ENCODE data around the gene MYO16. TPM values are rescaled to one million over a fixed set of nuclear protein-coding genes. Genes with fewer than 3 reads are reported as not detected.

The MYO16 gene
- total and polyA plus RNA-seq, 2 donors (not counting 1 experiment from before 2014, with no cell fraction given), result under 0.01 to 0.01 TPM

DNA sequence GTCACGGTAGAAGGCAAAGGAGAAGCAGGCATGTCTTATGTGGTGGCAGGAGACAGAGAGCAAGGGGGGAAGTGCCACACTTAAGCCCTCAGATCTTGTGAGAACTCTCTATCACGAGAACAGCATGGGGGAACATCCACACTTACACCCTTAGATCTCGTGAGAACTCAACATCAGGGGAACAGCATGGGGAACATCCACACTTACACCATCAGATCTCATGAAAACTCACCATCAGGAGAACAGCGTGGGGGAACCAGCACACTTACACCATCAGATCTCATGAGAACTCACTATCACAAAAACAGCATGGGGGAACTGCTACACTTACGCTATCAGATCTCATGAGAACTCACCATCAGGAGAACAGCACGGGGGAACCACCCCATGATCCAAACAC is 445.0 kb downstream of the MYO16 start:
- no peak overlapping the region for H3K9ac ChIP-seq (ENCODE audit: insufficient read depth, low read length)

DNA sequence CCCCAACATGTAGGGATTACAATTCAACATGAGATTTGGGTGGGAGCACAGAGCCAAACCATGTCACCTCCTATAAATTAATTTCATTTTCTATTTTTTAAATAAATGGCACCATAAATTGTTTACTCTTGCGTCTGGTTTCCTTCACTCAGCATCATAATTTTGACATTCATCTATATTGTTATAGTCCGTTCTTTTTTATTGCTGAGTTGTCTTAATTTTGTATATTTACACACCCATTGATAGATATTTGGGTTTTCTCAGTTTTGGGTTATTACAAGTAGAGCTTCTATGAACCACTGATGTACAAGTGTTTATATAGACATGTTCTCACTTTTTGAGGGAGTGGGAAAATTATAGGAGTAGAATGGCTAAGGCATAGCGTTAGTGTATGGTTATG is 445.4 kb downstream of the MYO16 start:
- no peak overlapping the region for H3K27ac ChIP-seq (ENCODE audit: insufficient read depth, low read length)
- no peaks in the 10 kb centered on the region for H3K36me3 ChIP-seq (ENCODE audit: control insufficient read depth, insufficient read depth, low read length)
- no peak overlapping the region for H2AFZ ChIP-seq (ENCODE audit: low read length)
- no peaks in the 10 kb centered on the region for H3K4me1 ChIP-seq (ENCODE audit: control insufficient read depth, extremely low read depth, insufficient read depth, low read length)
- TF ChIP-seq EZH2 (IDR thresholded peaks at IDR 0.05; ENCODE audit: low read length, missing control alignments), result no peak
- TF ChIP-seq, protein P1, sequence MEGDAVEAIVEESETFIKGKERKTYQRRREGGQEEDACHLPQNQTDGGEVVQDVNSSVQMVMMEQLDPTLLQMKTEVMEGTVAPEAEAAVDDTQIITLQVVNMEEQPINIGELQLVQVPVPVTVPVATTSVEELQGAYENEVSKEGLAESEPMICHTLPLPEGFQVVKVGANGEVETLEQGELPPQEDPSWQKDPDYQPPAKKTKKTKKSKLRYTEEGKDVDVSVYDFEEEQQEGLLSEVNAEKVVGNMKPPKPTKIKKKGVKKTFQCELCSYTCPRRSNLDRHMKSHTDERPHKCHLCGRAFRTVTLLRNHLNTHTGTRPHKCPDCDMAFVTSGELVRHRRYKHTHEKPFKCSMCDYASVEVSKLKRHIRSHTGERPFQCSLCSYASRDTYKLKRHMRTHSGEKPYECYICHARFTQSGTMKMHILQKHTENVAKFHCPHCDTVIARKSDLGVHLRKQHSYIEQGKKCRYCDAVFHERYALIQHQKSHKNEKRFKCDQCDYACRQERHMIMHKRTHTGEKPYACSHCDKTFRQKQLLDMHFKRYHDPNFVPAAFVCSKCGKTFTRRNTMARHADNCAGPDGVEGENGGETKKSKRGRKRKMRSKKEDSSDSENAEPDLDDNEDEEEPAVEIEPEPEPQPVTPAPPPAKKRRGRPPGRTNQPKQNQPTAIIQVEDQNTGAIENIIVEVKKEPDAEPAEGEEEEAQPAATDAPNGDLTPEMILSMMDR (conservative IDR thresholded peaks at IDR 0.05 in 1 of 2, IDR thresholded peaks at IDR 0.05 in 1 of 2; ENCODE audit: low read depth in 1 of 2, low read length in 2 of 2), result no peak
- no peaks in the 10 kb centered on the region for H3K9me3 ChIP-seq (ENCODE audit: control insufficient read depth, insufficient read depth, low read depth, low read length)
- no peaks in the 10 kb centered on the region for H3K79me2 ChIP-seq (ENCODE audit: control insufficient read depth, insufficient read depth, low read length)
- no peak for DNase-seq (ENCODE audit: low read depth in 2 of 2)
- H3K4me3 ChIP-seq (replicated peaks in 1 of 4; ENCODE audit: control extremely low read depth in 1 of 4, insufficient read depth in 1 of 4, low read depth in 3 of 4, low read length in 4 of 4), result no peak overlapping the region
- no peaks in the 10 kb centered on the region for H4K20me1 ChIP-seq (ENCODE audit: control insufficient read depth, extremely low read depth, insufficient read depth, low read length)
- no peaks in the 10 kb centered on the region for H3K27me3 ChIP-seq (ENCODE audit: control insufficient read depth, insufficient read depth, low read length)
- no peak overlapping the region for H3K4me2 ChIP-seq (ENCODE audit: extremely low read depth, insufficient read depth, low read length)
- no peak overlapping the region for H3K9ac ChIP-seq (ENCODE audit: insufficient read depth, low read length)

More for the DNA sequence above, 445.0 kb downstream of the MYO16 start:
- no peak overlapping the region for H3K4me3 ChIP-seq (replicated peaks in 1 of 4; ENCODE audit: control extremely low read depth in 1 of 4, insufficient read depth in 1 of 4, low read depth in 3 of 4, low read length in 4 of 4)
- TF ChIP-seq, protein P1 (conservative IDR thresholded peaks at IDR 0.05 in 1 of 2, IDR thresholded peaks at IDR 0.05 in 1 of 2; ENCODE audit: low read depth in 1 of 2, low read length in 2 of 2), result no peak
- TF ChIP-seq EZH2 (IDR thresholded peaks at IDR 0.05; ENCODE audit: low read length, missing control alignments), result no peak
- H3K79me2 ChIP-seq (ENCODE audit: control insufficient read depth, insufficient read depth, low read length), result no peaks in the 10 kb centered on the region
- H3K4me2 ChIP-seq (ENCODE audit: extremely low read depth, insufficient read depth, low read length), result no peak overlapping the region
- no peak for DNase-seq (ENCODE audit: low read depth in 2 of 2)
- no peaks in the 10 kb centered on the region for H3K27me3 ChIP-seq (ENCODE audit: control insufficient read depth, insufficient read depth, low read length)
- H4K20me1 ChIP-seq (ENCODE audit: control insufficient read depth, extremely low read depth, insufficient read depth, low read length), result no peaks in the 10 kb centered on the region
- no peaks in the 10 kb centered on the region for H3K36me3 ChIP-seq (ENCODE audit: control insufficient read depth, insufficient read depth, low read length)
- no peaks in the 10 kb centered on the region for H3K9me3 ChIP-seq (ENCODE audit: control insufficient read depth, insufficient read depth, low read depth, low read length)
- no peaks in the 10 kb centered on the region for H3K4me1 ChIP-seq (ENCODE audit: control insufficient read depth, extremely low read depth, insufficient read depth, low read length)
- no peak overlapping the region for H2AFZ ChIP-seq (ENCODE audit: low read length)
- H3K27ac ChIP-seq (ENCODE audit: insufficient read depth, low read length), result no peak overlapping the region

DNA sequence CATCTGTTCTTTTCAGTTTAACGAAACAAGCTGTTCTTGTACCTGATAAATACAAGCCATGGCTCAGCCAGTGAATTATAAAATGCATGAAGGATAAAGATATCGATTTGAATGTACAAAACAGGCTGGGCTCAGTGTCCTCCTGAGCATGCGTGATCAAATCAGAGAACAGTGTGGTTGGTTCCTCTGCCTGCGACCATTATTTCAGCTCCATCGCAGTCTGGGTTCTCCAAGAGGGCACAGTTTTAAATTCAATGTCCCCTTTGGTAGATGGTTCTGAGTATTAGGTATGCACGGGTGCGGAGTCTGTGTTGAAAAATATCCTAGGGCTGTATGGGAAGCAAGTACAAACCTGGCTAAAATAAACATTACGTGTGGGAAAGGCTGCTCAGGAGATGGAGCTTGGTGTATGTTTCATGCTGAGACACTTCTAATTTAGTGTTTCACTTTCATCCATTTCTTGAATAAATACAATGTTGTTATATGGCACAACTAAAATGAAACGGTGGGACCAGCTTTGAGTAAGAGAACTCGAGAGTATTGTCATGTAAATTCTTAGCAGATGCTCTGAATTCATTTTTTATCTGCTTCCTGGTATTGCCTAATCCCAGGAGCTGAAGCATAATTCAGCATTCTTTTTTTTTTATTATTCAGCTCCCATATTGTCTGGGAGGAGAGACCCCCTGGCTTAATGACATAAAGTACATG is 458.7 kb downstream of the MYO16 start:
- TF ChIP-seq EZH2 (IDR thresholded peaks at IDR 0.05; ENCODE audit: low read length, missing control alignments), result no peak
- TF ChIP-seq, protein P1 (conservative IDR thresholded peaks at IDR 0.05 in 1 of 2, IDR thresholded peaks at IDR 0.05 in 1 of 2; ENCODE audit: low read depth in 1 of 2, low read length in 2 of 2), result no peak
- Histone ChIP-seq H3K36me3 (ENCODE audit: control insufficient read depth, insufficient read depth, low read length) (no peaks in the 10 kb centered on the region), H2AFZ (ENCODE audit: low read length) (no peak overlapping the region), H3K4me2 (ENCODE audit: extremely low read depth, insufficient read depth, low read length) (no peak overlapping the region), H3K4me3 (replicated peaks in 1 of 4; ENCODE audit: control extremely low read depth in 1 of 4, insufficient read depth in 1 of 4, low read depth in 3 of 4, low read length in 4 of 4) (no peak overlapping the region), H3K4me1 (ENCODE audit: control insufficient read depth, extremely low read depth, insufficient read depth, low read length) (no peaks in the 10 kb centered on the region), H4K20me1 (ENCODE audit: control insufficient read depth, extremely low read depth, insufficient read depth, low read length) (no peaks in the 10 kb centered on the region), H3K27me3 (ENCODE audit: control insufficient read depth, insufficient read depth, low read length) (no peaks in the 10 kb centered on the region), H3K9me3 (ENCODE audit: control insufficient read depth, insufficient read depth, low read depth, low read length) (no peaks in the 10 kb centered on the region), H3K79me2 (ENCODE audit: control insufficient read depth, insufficient read depth, low read length) (no peaks in the 10 kb centered on the region), H3K9ac (ENCODE audit: insufficient read depth, low read length) (no peak overlapping the region), H3K27ac (ENCODE audit: insufficient read depth, low read length) (no peak overlapping the region)
- no peak for DNase-seq (ENCODE audit: low read depth in 2 of 2)
